22Rv1 (cell line): ENCODE results near the gene SLC22A14.

Source experiments
- CTCF ChIP-seq: fragments of 450-650 bp; IDR thresholded peaks from 2 replicates; pipeline ENCODE4 v1.5.1; 2017; ENCODE audit warnings: mild to moderate bottlenecking
- ZFX ChIP-seq: fragments of 450-650 bp; IDR thresholded peaks from 2 replicates; pipeline ENCODE4 v1.6.1; 2017; ENCODE audit warnings: antibody characterized with exemption, borderline replicate concordance

DNA sequence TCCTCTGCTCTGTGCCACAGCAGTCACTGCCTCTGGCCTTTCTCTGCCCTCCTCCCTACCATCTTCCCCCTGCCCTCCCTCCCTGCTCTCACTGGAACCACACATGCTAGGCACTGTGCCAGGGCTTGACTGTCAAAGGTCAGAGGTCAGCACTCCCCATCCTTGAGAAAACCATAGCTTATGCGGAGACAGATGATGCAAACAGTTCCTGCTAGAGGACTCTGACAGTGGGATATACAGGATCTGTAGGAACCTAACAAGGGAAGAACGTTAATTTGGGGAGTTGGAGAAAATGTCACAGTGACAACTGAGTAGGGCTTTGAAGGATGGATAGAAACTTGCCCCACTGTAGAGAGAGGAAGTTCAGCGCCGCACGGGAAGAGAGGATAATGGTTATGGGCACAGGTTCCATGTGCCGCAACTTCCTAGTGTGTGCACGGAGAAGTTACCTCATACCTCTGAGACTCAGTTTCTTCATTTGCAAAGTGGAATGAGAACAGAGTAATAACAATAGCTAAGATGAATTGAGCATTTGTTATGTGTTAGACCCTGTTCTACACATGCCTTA lies 35.2 kb downstream of the SLC22A14 start:
- TF ChIP-seq CTCF = no peak
- TF ChIP-seq ZFX = no peak
